Measurements from ENCODE around the gene AKTIP. TPM values are rescaled to one million over a fixed set of nuclear protein-coding genes. Genes with fewer than 3 reads are reported as not detected.

The AKTIP gene
- total and polyA plus RNA-seq, 9 of the 15 experiments (the other 6 are each of a cell fraction or from before 2014, with no cell fraction given): 3.0 to 10.7 (median 4.4) TPM

DNA sequence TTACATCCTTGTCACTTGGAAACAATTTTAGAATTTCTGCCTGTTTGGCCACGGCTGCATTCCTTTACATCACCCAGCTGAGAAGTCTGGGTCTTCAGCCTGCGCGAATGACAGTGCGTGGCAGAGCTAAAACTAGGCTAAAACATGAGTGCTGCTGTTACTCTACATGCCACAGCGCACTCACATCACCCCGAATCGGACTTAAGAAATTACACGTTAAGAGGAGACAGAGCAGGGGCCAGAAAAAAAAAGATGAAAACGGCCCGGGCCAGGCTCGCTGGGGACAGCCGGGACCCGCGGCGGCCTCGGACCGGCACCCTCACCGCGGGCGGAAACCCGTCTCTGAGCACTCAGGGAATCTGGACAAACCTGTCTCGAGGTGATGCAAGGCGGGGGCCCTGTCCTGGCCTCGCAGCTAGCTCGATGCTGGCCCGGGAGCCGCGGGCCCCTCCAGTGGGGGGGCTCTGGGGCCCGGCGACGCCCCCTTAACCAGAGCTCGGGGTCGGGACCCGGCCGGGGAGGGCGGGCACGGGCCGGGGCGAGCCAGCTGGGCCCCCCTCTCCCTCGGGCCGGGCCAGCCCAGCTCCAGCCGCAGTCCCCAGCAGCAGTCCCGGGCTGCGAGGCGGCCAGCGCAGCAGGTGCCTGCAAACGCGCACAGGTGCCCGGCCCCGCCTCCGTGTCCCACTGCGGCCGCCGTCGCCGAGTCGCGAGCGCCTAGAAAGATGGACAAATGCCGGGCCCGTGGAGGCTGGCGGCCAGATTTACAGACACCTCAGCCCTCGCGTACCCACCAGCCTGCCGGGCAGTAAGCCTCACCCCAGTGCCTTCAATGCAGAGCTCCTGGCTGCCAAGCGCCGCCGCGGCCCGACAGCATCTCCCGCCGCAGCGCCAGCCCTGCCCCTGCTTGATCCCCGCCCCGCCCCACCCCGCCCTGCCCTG, at the start of gene AKTIP (continued):
- TF ChIP-seq HMG20A (CRISPR knock-in tag; conservative IDR thresholded peaks at IDR 0.05): no peak
- no peak for TF ChIP-seq E2F3 (CRISPR knock-in tag; IDR thresholded peaks at IDR 0.05)
- no peak for TF ChIP-seq MBD1 (CRISPR knock-in tag; IDR thresholded peaks at IDR 0.05)
- no peak for TF ChIP-seq TFAM (CRISPR knock-in tag; conservative IDR thresholded peaks at IDR 0.05)
- TF ChIP-seq TARDBP (IDR thresholded peaks at IDR 0.05): no peak
- TF ChIP-seq TEAD1 (CRISPR knock-in tag; IDR thresholded peaks at IDR 0.05): no peak
- no peak for TF ChIP-seq TAF15 (IDR thresholded peaks at IDR 0.05; ENCODE audit: low read depth, low read length)
- no peak for TF ChIP-seq ZKSCAN3 (CRISPR knock-in tag; IDR thresholded peaks at IDR 0.05)
- TF ChIP-seq TGIF2 (CRISPR knock-in tag; IDR thresholded peaks at IDR 0.05): no peak
- no peak for TF ChIP-seq MCM7 (IDR thresholded peaks at IDR 0.05)
- TF ChIP-seq, protein P1, sequence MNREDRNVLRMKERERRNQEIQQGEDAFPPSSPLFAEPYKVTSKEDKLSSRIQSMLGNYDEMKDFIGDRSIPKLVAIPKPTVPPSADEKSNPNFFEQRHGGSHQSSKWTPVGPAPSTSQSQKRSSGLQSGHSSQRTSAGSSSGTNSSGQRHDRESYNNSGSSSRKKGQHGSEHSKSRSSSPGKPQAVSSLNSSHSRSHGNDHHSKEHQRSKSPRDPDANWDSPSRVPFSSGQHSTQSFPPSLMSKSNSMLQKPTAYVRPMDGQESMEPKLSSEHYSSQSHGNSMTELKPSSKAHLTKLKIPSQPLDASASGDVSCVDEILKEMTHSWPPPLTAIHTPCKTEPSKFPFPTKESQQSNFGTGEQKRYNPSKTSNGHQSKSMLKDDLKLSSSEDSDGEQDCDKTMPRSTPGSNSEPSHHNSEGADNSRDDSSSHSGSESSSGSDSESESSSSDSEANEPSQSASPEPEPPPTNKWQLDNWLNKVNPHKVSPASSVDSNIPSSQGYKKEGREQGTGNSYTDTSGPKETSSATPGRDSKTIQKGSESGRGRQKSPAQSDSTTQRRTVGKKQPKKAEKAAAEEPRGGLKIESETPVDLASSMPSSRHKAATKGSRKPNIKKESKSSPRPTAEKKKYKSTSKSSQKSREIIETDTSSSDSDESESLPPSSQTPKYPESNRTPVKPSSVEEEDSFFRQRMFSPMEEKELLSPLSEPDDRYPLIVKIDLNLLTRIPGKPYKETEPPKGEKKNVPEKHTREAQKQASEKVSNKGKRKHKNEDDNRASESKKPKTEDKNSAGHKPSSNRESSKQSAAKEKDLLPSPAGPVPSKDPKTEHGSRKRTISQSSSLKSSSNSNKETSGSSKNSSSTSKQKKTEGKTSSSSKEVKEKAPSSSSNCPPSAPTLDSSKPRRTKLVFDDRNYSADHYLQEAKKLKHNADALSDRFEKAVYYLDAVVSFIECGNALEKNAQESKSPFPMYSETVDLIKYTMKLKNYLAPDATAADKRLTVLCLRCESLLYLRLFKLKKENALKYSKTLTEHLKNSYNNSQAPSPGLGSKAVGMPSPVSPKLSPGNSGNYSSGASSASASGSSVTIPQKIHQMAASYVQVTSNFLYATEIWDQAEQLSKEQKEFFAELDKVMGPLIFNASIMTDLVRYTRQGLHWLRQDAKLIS (CRISPR knock-in tag; IDR thresholded peaks at IDR 0.05): no peak
- no peak for TF ChIP-seq PHB2 (IDR thresholded peaks at IDR 0.05; ENCODE audit: low read depth)
- TF ChIP-seq, protein P2, sequence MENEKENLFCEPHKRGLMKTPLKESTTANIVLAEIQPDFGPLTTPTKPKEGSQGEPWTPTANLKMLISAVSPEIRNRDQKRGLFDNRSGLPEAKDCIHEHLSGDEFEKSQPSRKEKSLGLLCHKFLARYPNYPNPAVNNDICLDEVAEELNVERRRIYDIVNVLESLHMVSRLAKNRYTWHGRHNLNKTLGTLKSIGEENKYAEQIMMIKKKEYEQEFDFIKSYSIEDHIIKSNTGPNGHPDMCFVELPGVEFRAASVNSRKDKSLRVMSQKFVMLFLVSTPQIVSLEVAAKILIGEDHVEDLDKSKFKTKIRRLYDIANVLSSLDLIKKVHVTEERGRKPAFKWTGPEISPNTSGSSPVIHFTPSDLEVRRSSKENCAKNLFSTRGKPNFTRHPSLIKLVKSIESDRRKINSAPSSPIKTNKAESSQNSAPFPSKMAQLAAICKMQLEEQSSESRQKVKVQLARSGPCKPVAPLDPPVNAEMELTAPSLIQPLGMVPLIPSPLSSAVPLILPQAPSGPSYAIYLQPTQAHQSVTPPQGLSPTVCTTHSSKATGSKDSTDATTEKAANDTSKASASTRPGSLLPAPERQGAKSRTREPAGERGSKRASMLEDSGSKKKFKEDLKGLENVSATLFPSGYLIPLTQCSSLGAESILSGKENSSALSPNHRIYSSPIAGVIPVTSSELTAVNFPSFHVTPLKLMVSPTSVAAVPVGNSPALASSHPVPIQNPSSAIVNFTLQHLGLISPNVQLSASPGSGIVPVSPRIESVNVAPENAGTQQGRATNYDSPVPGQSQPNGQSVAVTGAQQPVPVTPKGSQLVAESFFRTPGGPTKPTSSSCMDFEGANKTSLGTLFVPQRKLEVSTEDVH (IDR thresholded peaks at IDR 0.05; ENCODE audit: low read depth, partially characterized antibody): no peak
- TF ChIP-seq RBBP5 (IDR thresholded peaks at IDR 0.05; ENCODE audit: borderline replicate concordance, insufficient read depth, low read length, poor library complexity, severe bottlenecking): peak; percentile 59
- no peak for TF ChIP-seq ARID1B (IDR thresholded peaks at IDR 0.05)
- TF ChIP-seq NR4A1 (CRISPR knock-in tag; IDR thresholded peaks at IDR 0.05): no peak
- TF ChIP-seq NR4A1 (tag; IDR thresholded peaks at IDR 0.05): no peak
- no peak for TF ChIP-seq HOXB6 (CRISPR knock-in tag; IDR thresholded peaks at IDR 0.05; ENCODE audit: borderline replicate concordance)
- no peak for TF ChIP-seq CREB3 (tag; conservative IDR thresholded peaks at IDR 0.05; ENCODE audit: low read depth)
